K562 (cell line): Measurements from ENCODE around the gene AZGP1. TPM values are rescaled to one million over a fixed set of nuclear protein-coding genes. Genes with fewer than 3 reads are reported as not detected.

Experiments used
- ATAC-seq: fragments of 200-7000 bp; cut with Tn5 transposase; 3 replicates; pipeline ENCODE4 v1.9.1; 2020; ENCODE audit warnings: moderate library complexity
- BruUV-seq: library from RNA; stranded (reverse); fragments of 400-500 nt; replicated peaks from 2 replicates; lab custom pipeline; 2021; lab: Mats Ljungman, UMichigan
- CTCF ChIA-PET: fragments of 300-600 bp; formaldehyde crosslinking; extraction: SDS; loops from one replicate; lab custom pipeline; 2021; ENCODE audit warnings: low intra/inter-chr PET ratio; lab: Yijun Ruan, JAX
- POLR2A ChIA-PET: fragments of 300-600, 350-650 bp; sonication (Branson Sonifier 250); formaldehyde crosslinking; extraction: SDS; loops from one replicate; lab custom pipeline; 2021; ENCODE audit warnings: antibody characterized with exemption, inconsistent platforms; lab: Yijun Ruan, JAX
- DNase-seq, 4 experiments: peaks; one replicate each; pipeline versions ENCODE4 v3.0.0 to v3.0.0-alpha.2; 2011 to 2018; ENCODE audit warnings: low spot score in 3 of 4, mixed read lengths in 3 of 4; ENCODE audit errors: extremely low read depth in 1 of 4
- FAIRE-seq: peaks from 2 replicates; lab custom pipeline; 2011; peaks lifted over from hg19 to GRCh38; lab: Jason Lieb, UNC
- H2AFZ ChIP-seq: 2 replicates; pipeline ENCODE4 v1.6.0; 2011; ENCODE audit warnings: low read depth, low read length, control low read depth, inconsistent platforms
- H3K27ac ChIP-seq: fragments of 200-600 bp; 3 replicates; pipeline ENCODE4 v1.8.0; 2011; ENCODE audit warnings: low read depth, mild to moderate bottlenecking, control low read depth, inconsistent platforms, low read length, moderate library complexity, mixed read lengths; ENCODE audit errors: extremely low read depth
- H3K27me3 ChIP-seq, 2 experiments: fragments of 300-600 bp in 1 of 2; 2 replicates in 1 of 2; 3 replicates in 1 of 2; pipeline versions ENCODE4 v1.6.0 to v1.8.0; 2011; ENCODE audit warnings: inconsistent platforms in 2 of 2, low read length in 2 of 2, mild to moderate bottlenecking in 1 of 2, mixed read lengths in 1 of 2, moderate library complexity in 1 of 2; ENCODE audit not compliant: control insufficient read depth in 2 of 2, insufficient read depth in 2 of 2
- H3K36me3 ChIP-seq: fragments of 300-600 bp; 3 replicates; pipeline ENCODE4 v1.8.0; 2011; ENCODE audit warnings: mild to moderate bottlenecking, low read length, inconsistent platforms; ENCODE audit not compliant: control insufficient read depth, insufficient read depth
- H3K4me1 ChIP-seq, 2 experiments: fragments of 200-600 bp in 1 of 2; replicated peaks in 1 of 2; 2 replicates in 1 of 2; 3 replicates in 1 of 2; pipeline versions ENCODE4 v1.5.1 to v1.8.0; 2011; ENCODE audit warnings: inconsistent platforms in 2 of 2, low read length in 2 of 2, mild to moderate bottlenecking in 1 of 2, mixed read lengths in 1 of 2, moderate library complexity in 1 of 2; ENCODE audit not compliant: control insufficient read depth in 2 of 2, insufficient read depth in 2 of 2
- H3K4me2 ChIP-seq: 2 replicates; pipeline ENCODE4 v1.6.1; 2011; ENCODE audit warnings: low read length, control low read depth, inconsistent platforms, mixed read lengths; ENCODE audit not compliant: insufficient read depth
- H3K4me3 ChIP-seq: fragments of 200-600 bp; sonication (generic), shearing (Covaris generic); 2 replicates; pipeline ENCODE4 v1.5.1; 2016; ENCODE audit warnings: control low read depth, inconsistent platforms
- H3K79me2 ChIP-seq: fragments of 200-600 bp; 3 replicates; pipeline ENCODE4 v1.8.0; 2011; ENCODE audit warnings: low read length, inconsistent platforms; ENCODE audit not compliant: control insufficient read depth, insufficient read depth
- H3K9ac ChIP-seq, 2 experiments: 2 replicates each; pipeline versions ENCODE4 v1.6.0 to v1.6.1; 2011; ENCODE audit warnings: low read depth in 2 of 2, low read length in 2 of 2, control low read depth in 1 of 2, inconsistent platforms in 1 of 2, mild to moderate bottlenecking in 1 of 2, mixed read lengths in 1 of 2; ENCODE audit not compliant: insufficient read depth in 1 of 2
- H3K9me1 ChIP-seq: one replicate; pipeline ENCODE4 v1.6.0; 2011; ENCODE audit warnings: inconsistent platforms, mild to moderate bottlenecking, low read length, moderate library complexity; ENCODE audit not compliant: control insufficient read depth, insufficient read depth
- H3K9me3 ChIP-seq: replicated peaks from 2 replicates; pipeline ENCODE4 v1.5.1; 2011; ENCODE audit warnings: low read depth, low read length, inconsistent platforms; ENCODE audit not compliant: control insufficient read depth, insufficient read depth
- H4K20me1 ChIP-seq: replicated peaks from 2 replicates; pipeline ENCODE4 v1.6.1; 2011; ENCODE audit warnings: low read length, inconsistent platforms, mixed read lengths; ENCODE audit not compliant: control insufficient read depth, insufficient read depth
- NR2C1 ChIP-seq, 2 experiments: fragments of 450-650 bp; IDR thresholded peaks; 2 replicates each; pipeline ENCODE4 v1.6.1; 2017; ENCODE audit warnings: mild to moderate bottlenecking in 2 of 2, antibody characterized with exemption in 1 of 2, inconsistent platforms in 1 of 2, missing compliant biosample characterization in 1 of 2, missing genetic modification characterization in 1 of 2
- SIN3B ChIP-seq: fragments of 450-650 bp; IDR thresholded peaks from 2 replicates; pipeline ENCODE4 v1.6.1; 2017; ENCODE audit warnings: low read depth, mild to moderate bottlenecking, moderate library complexity
- SNAPC5 ChIP-seq: fragments of 250-450 bp; sonication (Bioruptor Pico); IDR thresholded peaks from 2 replicates; pipeline ENCODE4 v1.8.0; 2021; ENCODE audit warnings: moderate library complexity, mild to moderate bottlenecking, inconsistent platforms
- SRSF1 ChIP-seq: fragments of 200-400 bp; formaldehyde crosslinking; IDR thresholded peaks from 2 replicates; pipeline ENCODE4 v1.6.1; 2017; ENCODE audit warnings: mild to moderate bottlenecking, low read depth, low read length, moderate library complexity
- TSHZ1 ChIP-seq: fragments of 250-450 bp; sonication (Bioruptor Pico); IDR thresholded peaks from 2 replicates; pipeline ENCODE4 v1.4.0; 2020; ENCODE audit warnings: mild to moderate bottlenecking, moderate library complexity
- USF2 ChIP-seq: sonication (generic); formaldehyde crosslinking; IDR thresholded peaks from 2 replicates; pipeline ENCODE4 v1.5.0; 2020; ENCODE audit warnings: missing genetic modification reagents
- ZBTB26 ChIP-seq: fragments of 450-650 bp; formaldehyde crosslinking; IDR thresholded peaks from 2 replicates; pipeline ENCODE4 v1.4.0; 2022; ENCODE audit warnings: missing genetic modification characterization
- ZNF316 ChIP-seq: fragments of 450-650 bp; IDR thresholded peaks from 2 replicates; pipeline ENCODE4 v1.6.1; 2016
- ZNF75A ChIP-seq: fragments of 450-650 bp; formaldehyde crosslinking; IDR thresholded peaks from 2 replicates; pipeline ENCODE4 v1.4.0; 2020; ENCODE audit warnings: mild to moderate bottlenecking
- WGBS: fragments of 100-300 bp; shearing (Covaris generic); methylation state at CpG from one replicate; pipeline ENCODE4 v1.1.6; 2016; ENCODE audit warnings: low coverage, mixed read lengths; ENCODE audit not compliant: insufficient coverage; ENCODE audit errors: missing lambda C conversion rate; 5-methylcytosine and 5-hydroxymethylcytosine counted together
- in situ Hi-C: fragments of 300-500 bp; cut with MboI; formaldehyde crosslinking; loops from 4 replicates; pipeline ENCODE4 v1.15.0; 2018; ENCODE audit warnings: inconsistent platforms, mixed read lengths
- intact Hi-C: fragments of 100-400 bp; cut with micrococcal nuclease; formaldehyde crosslinking; loops from 2 replicates; pipeline ENCODE4 v1.14.2; 2022
- polyA plus RNA-seq, 8 experiments: library from polyadenylated mRNA; depleted of rRNA in 4 of 8; stranded (reverse) in 5 of 8; unstranded in 3 of 8; fragments of >200 nt; fragmentation: Nextera tagmentation in 2 of 8; fragmentation: Illumina TruSeq in 1 of 8; extraction: Ambion mirVana in 2 of 8; extraction: Trizol in 1 of 8; gene quantifications; 2 replicates each; pipeline versions ENCODE4 v1.2.1 to v1.2.3, GENCODE V29; 2011 to 2014; ENCODE audit warnings: inconsistent platforms in 1 of 8, missing spikeins in 1 of 8
- total RNA-seq, 7 experiments: library from RNA; depleted of rRNA in 6 of 7; stranded (reverse); fragments of >200 nt in 6 of 7; fragmentation: Illumina TruSeq in 2 of 7; extraction: Trizol in 2 of 7; gene quantifications; 2 replicates each; pipeline versions ENCODE4 v1.2.1 to v1.2.3, GENCODE V29; 2011 to 2021; ENCODE audit warnings: low replicate concordance in 1 of 7

AZGP1 gene
- total and polyA plus RNA-seq, 9 of the 15 experiments (the other 6 are each of a cell fraction or from before 2014, with no cell fraction given), result 0.18 to 0.53 TPM; not detected in 7

DNA sequence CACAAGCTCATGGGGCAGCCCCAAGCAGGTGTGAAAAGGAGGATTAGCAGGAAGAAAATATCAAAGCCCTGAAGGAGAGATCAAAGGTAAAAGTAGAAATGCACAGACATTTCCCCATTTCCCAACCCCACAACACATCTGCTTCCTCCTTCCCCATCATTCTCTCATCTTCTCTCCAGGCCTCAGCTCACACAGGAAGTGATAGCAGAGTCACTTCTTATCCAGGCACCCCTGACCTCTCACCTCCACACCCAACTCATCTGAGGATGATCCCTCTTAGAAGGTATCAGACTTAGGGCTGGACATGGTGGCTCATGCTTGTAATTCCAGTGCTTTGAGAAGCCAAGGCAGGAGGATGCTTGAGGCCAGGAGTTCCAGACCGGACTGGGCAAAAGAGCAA lies 28.2 kb downstream of the AZGP1 start:
- peak; percentile 58; the same call in 1 of the 2 replicates for TF ChIP-seq NR2C1 (IDR thresholded peaks at IDR 0.05)
- TF ChIP-seq NR2C1 (tag; IDR thresholded peaks at IDR 0.05), result peak; percentile 55
- no peak for TF ChIP-seq SIN3B
- intact Hi-C loops (no loop called here), in situ Hi-C loops (no loop called here)
- H3K79me2 ChIP-seq, result no peaks in the 10 kb centered on the region
- no peak overlapping the region for H3K4me2 ChIP-seq
- H3K9me1 ChIP-seq, result no peaks in the 10 kb centered on the region
- H3K27ac ChIP-seq, result no peak overlapping the region
- no peaks in the 10 kb centered on the region for H4K20me1 ChIP-seq
- no peak for DNase-seq
- ChIA-PET POLR2A (interaction anchor here (0.6 kb wide), 1 partner anchor 28 kb away, joined by 3 read pairs; the partner anchor contains the start of gene TRIM4), CTCF (no interaction called here)
- H3K4me1 ChIP-seq, result no peaks in the 10 kb centered on the region; a peak in 1 of 5 replicates
- H3K27me3 ChIP-seq, result peaks cover 0 to 4% of the 10 kb centered on the region in 2 experiments; a peak in 1 of 5 replicates
- FAIRE-seq, result no peak
- no peak overlapping the region for H3K9ac ChIP-seq
- 0% methylated on average over 1 of the region's 1 CpG for WGBS
- BruUV-seq, result no TSS peak
- peaks cover 5% of the 10 kb centered on the region for H3K9me3 ChIP-seq
- ATAC-seq, result no peak
- H3K36me3 ChIP-seq, result no peaks in the 10 kb centered on the region
- H3K4me3 ChIP-seq, result no peak overlapping the region
- H2AFZ ChIP-seq, result no peak overlapping the region

DNA sequence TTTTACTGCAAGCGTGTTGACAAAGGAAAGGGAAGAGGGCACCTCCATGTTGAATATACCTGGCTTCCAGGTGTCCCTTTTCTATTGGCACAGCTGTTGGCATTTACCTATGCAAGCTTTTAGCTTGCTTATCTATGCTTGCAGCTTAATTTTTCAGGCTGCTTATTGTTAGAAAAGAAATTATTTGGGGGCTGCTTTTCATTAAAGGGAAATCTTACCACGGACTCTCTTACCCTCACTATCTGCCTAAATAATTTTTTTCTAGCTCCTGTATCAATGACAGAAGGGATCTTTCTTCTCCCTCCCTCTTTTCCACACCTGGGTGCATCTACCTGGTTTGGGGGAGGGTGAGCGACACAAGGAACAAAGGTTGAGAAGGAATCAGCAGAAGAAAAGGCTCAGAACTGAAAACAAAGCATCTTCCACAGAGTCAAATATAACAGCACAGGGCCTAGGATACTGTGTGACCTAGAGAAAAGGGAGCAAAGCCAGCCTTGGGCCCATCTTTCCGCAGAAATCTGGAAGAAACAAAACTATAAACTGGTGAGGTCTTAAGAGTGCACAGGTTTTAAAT lies 31.2 kb downstream of the AZGP1 start:
- H3K4me2 ChIP-seq, result no peak overlapping the region
- 15% methylated on average over 4 of the region's 4 CpGs for WGBS
- no peak for FAIRE-seq
- TF ChIP-seq ZBTB26 (CRISPR knock-in tag) (no peak), ZNF316 (no peak), ZNF75A (CRISPR knock-in tag) (no peak), USF2 (CRISPR knock-in tag) (no peak), SRSF1 (no peak), TSHZ1 (CRISPR knock-in tag) (no peak), SNAPC5 (no peak)

More for the DNA sequence above, 31.2 kb downstream of the AZGP1 start:
- H3K27me3 ChIP-seq, result peaks cover 0 to 4% of the 10 kb centered on the region in 2 experiments; a peak in 1 of 5 replicates
- H3K79me2 ChIP-seq, result no peaks in the 10 kb centered on the region
- intact Hi-C loops, result no loop called here
- POLR2A ChIA-PET, result interaction anchor here (0.9 to 1.3 kb wide), 2 partner anchors 11 to 386 kb away, joined by 3 to 4 read pairs; partner anchors contain the start of gene ZNF655
- H3K9me1 ChIP-seq, result no peaks in the 10 kb centered on the region
- H2AFZ ChIP-seq, result no peak overlapping the region
- no peaks in the 10 kb centered on the region for H3K36me3 ChIP-seq
- no peak overlapping the region for H3K27ac ChIP-seq
- H3K4me1 ChIP-seq, result no peaks in the 10 kb centered on the region; a peak in 1 of 5 replicates
- ATAC-seq (no peak), DNase-seq (no peak)
- no peak overlapping the region for H3K9ac ChIP-seq
- CTCF ChIA-PET, result no interaction called here
- in situ Hi-C loops, result no loop called here
- BruUV-seq, result no TSS peak
- H4K20me1 ChIP-seq, result no peaks in the 10 kb centered on the region
- H3K9me3 ChIP-seq, result no peaks in the 10 kb centered on the region
- no peak overlapping the region for H3K4me3 ChIP-seq
